Testis (tissue), 3 donors: ENCODE results near the gene GLDC. TPM values are rescaled to one million over a fixed set of nuclear protein-coding genes. Genes with fewer than 3 reads are reported as not detected.

ENCODE experiments used
- DNase-seq: peaks from one replicate; pipeline ENCODE4 v3.0.0-alpha.2; 2019
- H3K27ac ChIP-seq, 2 donors: fragments of 200-600 bp; sonication (generic); one replicate each; pipeline ENCODE4 v1.5.1; 2019
- H3K27me3 ChIP-seq: fragments of 200-600 bp; sonication (generic); one replicate; pipeline ENCODE4 v1.5.1; 2019
- H3K36me3 ChIP-seq: fragments of 200-600 bp; sonication (generic); one replicate; pipeline ENCODE4 v1.5.1; 2017; ENCODE audit warnings: low read depth; ENCODE audit errors: missing control alignments
- H3K4me1 ChIP-seq: fragments of 200-600 bp; sonication (generic); one replicate; pipeline ENCODE4 v1.5.1; 2019
- H3K4me3 ChIP-seq, 2 donors: fragments of 200-600 bp; sonication (generic); one replicate each; pipeline ENCODE4 v1.5.1; 2017 to 2019
- H3K9me3 ChIP-seq: fragments of 200-600 bp; sonication (generic); one replicate; pipeline ENCODE4 v1.5.1; 2017
- POLR2A ChIP-seq: fragments of 450-650 bp; IDR thresholded peaks from one replicate; pipeline ENCODE4 v1.6.1; 2017; ENCODE audit warnings: antibody characterized with exemption, mild to moderate bottlenecking, moderate library complexity
- WGBS, 2 donors: methylation state at CpG; one replicate each; pipeline ENCODE4 v1.1.5; 2018; 5-methylcytosine and 5-hydroxymethylcytosine counted together
- intact Hi-C: fragments of 100-400 bp; cut with DNase I; formaldehyde crosslinking; loops from one replicate; pipeline ENCODE4 v1.15.1; 2023; ENCODE audit warnings: low total_unique reads
- polyA plus RNA-seq: library from polyadenylated mRNA; stranded (reverse); fragments of 350-450 nt; fragmentation: Illumina TruSeq; extraction: RNeasy Lipid Tissue Mini Kit (QIAGEN cat#74804); gene quantifications from one replicate; pipeline ENCODE4 v1.2.3, GENCODE V29; 2014; ENCODE audit warnings: low read depth, low replicate concordance; ENCODE audit not compliant: insufficient read depth
- total RNA-seq, 2 donors: library from RNA; depleted of rRNA; stranded (reverse); fragments of >200 nt; gene quantifications; one replicate each; pipeline ENCODE4 v1.2.3, GENCODE V29; 2016
- TF ChIP-seq, protein P1 (sequence below), 3 experiments: fragments of 450-650 bp in 2 of 3; fragments of 200-600 bp in 1 of 3; sonication (generic) in 1 of 3; IDR thresholded peaks; one replicate each; pipeline ENCODE4 v1.5.1; 2016 to 2019; ENCODE audit warnings: antibody characterized with exemption in 3 of 3, mild to moderate bottlenecking in 2 of 3, moderate library complexity in 1 of 3

Gene GLDC
- total and polyA plus RNA-seq, 3 donors from 2014 or later = 11.4 to 12.3 (median 12.2) TPM

DNA sequence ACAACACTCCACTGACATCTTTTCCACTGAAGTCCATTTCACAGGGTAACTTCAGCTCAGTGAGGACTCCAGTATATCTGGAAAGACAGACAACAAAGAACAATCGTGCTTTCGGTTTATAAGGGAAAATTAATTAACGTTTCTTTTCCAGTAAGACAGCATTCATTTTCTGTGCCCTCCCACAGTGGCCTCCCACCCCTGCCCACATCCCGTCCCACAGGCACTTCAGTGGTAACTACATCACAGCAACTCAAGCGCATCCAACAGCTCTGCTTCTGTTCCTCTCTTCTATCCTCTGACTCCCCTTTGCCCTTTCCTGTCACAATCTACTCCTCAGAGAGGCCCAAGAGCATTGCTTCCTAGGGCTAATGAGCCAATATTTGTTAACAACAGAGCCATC, 40.3 kb downstream of the GLDC start:
- DNase-seq = no peak
- TF ChIP-seq, protein P1, sequence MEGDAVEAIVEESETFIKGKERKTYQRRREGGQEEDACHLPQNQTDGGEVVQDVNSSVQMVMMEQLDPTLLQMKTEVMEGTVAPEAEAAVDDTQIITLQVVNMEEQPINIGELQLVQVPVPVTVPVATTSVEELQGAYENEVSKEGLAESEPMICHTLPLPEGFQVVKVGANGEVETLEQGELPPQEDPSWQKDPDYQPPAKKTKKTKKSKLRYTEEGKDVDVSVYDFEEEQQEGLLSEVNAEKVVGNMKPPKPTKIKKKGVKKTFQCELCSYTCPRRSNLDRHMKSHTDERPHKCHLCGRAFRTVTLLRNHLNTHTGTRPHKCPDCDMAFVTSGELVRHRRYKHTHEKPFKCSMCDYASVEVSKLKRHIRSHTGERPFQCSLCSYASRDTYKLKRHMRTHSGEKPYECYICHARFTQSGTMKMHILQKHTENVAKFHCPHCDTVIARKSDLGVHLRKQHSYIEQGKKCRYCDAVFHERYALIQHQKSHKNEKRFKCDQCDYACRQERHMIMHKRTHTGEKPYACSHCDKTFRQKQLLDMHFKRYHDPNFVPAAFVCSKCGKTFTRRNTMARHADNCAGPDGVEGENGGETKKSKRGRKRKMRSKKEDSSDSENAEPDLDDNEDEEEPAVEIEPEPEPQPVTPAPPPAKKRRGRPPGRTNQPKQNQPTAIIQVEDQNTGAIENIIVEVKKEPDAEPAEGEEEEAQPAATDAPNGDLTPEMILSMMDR (IDR thresholded peaks at IDR 0.05) = no peak
- TF ChIP-seq POLR2A = no peak
- Histone ChIP-seq H3K36me3 (no peaks in the 10 kb centered on the region), H3K4me3 (no peak overlapping the region), H3K27me3 (no peaks in the 10 kb centered on the region), H3K9me3 (no peaks in the 10 kb centered on the region), H3K27ac (no peak overlapping the region), H3K4me1 (no peaks in the 10 kb centered on the region)
- intact Hi-C loops = no loop called here
- 74 to 76% methylated on average over 5 of the region's 5 CpGs for WGBS, 2 donors

DNA sequence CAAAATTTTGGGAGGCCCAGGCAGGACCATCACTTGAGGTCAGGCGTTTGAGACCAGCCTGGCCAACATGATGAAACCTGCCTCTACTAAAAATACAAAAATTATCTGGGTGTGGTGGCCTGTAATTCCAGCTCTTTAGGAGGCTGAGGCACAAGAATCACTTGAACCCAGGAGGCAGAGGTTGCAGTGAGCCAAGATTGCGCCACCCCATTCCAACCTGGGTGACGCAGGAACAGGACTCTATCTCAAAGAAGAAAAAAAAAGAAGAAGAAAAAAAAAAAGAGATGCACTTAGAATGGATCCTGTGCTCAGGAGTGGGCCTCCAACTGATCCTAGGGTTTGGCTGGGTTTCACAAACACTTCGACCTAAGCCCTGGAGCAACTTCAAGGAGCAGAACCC, 45.1 kb downstream of the GLDC start:
- TF ChIP-seq, protein P1 (IDR thresholded peaks at IDR 0.05) = no peak
- TF ChIP-seq POLR2A = no peak
- no peaks in the 10 kb centered on the region for H3K27me3 ChIP-seq
- H3K4me3 ChIP-seq = no peak overlapping the region
- WGBS, 2 donors = 90 to 97% methylated on average over 4 of the region's 4 CpGs
- intact Hi-C loops = no loop called here
- H3K9me3 ChIP-seq = no peaks in the 10 kb centered on the region
- no peaks in the 10 kb centered on the region for H3K4me1 ChIP-seq
- no peak overlapping the region for H3K27ac ChIP-seq
- H3K36me3 ChIP-seq = no peaks in the 10 kb centered on the region
- no peak for DNase-seq

DNA sequence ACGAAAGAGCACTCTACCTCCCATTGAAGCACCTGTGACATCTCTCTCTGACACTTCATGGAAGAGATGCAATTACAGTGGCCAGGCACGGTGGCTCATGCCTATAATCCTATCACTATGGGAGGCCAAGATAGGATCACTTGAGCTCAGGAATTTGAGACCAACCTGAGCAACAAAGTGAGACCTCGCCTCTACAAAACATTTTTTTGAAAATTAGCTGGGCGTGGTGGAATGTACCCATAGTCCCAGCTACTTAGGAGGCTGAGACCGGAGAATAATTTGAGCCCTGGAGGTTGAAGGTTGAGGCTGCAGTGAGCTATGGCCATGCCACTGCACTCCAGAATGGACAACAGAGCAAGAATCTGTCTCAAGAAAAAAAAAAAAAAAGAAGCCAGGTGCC, 45.5 kb downstream of the GLDC start:
- Histone ChIP-seq H3K27ac (no peak overlapping the region), H3K4me3 (no peak overlapping the region), H3K9me3 (no peaks in the 10 kb centered on the region), H3K36me3 (no peaks in the 10 kb centered on the region), H3K27me3 (no peaks in the 10 kb centered on the region), H3K4me1 (no peaks in the 10 kb centered on the region)
- WGBS, 2 donors = 91 to 95% methylated on average over 5 of the region's 5 CpGs
- intact Hi-C loops = no loop called here
- no peak for TF ChIP-seq POLR2A
- TF ChIP-seq, protein P1 (IDR thresholded peaks at IDR 0.05) = no peak
- no peak for DNase-seq

DNA sequence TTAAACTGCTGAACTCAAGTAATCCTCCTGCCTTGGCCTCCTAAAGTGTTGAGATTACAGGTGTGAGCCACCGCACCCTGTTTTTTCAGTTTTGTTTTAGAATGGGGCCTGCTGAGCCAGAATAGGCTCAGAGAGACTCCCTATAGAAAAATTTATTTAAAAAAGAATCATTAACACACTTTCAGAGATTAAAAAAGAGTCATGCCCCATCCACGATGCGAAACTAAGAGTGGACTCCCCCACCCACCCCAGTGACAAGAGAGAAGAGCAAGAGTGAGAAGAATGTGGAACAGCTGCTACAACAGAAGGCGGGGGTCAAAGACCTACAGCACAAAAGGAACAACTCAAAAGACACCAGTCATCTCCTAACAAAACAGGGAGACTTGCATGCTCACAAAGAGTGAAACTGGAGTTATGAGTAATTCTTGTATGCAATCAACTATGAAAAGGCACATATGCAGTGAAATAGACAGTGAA, 47.2 kb downstream of the GLDC start:
- no peaks in the 10 kb centered on the region for H3K27me3 ChIP-seq
- no peak for DNase-seq
- no peaks in the 10 kb centered on the region for H3K9me3 ChIP-seq
- intact Hi-C loops = no loop called here
- H3K27ac ChIP-seq = no peak overlapping the region
- H3K36me3 ChIP-seq = no peaks in the 10 kb centered on the region
- no peak for TF ChIP-seq POLR2A
- TF ChIP-seq, protein P1 (IDR thresholded peaks at IDR 0.05) = no peak
- H3K4me3 ChIP-seq = no peak overlapping the region
- H3K4me1 ChIP-seq = no peaks in the 10 kb centered on the region
- 79 to 84% methylated on average over 4 of the region's 4 CpGs for WGBS, 2 donors

DNA sequence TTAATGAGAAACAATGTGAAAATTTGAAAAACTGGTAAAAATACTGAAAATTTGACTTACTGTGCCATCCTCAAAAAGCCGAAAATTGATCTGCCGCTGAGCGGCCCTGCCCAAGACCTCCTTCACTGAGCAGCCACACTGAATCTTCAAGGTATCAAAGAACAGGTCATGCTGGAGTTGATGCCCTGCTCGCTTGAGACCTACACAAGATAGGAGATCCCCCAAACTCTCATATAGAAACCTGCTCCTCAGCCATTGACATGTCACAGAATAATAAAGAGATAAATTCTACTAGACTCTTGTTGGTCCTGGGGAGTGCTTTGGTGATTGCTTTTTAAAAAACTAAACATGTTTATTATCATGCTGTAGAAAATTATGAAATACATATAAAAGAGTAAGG, 52.7 kb downstream of the GLDC start:
- intact Hi-C loops = no loop called here
- Histone ChIP-seq H3K4me3 (no peak overlapping the region), H3K27me3 (no peaks in the 10 kb centered on the region), H3K36me3 (no peaks in the 10 kb centered on the region), H3K4me1 (no peaks in the 10 kb centered on the region), H3K9me3 (no peaks in the 10 kb centered on the region), H3K27ac (no peak overlapping the region)
- no peak for TF ChIP-seq POLR2A
- TF ChIP-seq, protein P1 (IDR thresholded peaks at IDR 0.05) = no peak
- no peak for DNase-seq
- WGBS, 2 donors = 91 to 95% methylated on average over 4 of the region's 4 CpGs
